Gastrocnemius medialis (tissue), 4 donors: Measurements from ENCODE around the gene PRKN. TPM values are rescaled to one million over a fixed set of nuclear protein-coding genes. Genes with fewer than 3 reads are reported as not detected.

Source experiments
- ATAC-seq, 2 donors: fragments of 150-250 bp; one replicate each; pipeline ENCODE4 v1.9.1; 2016
- DNase-seq, 2 donors: peaks; one replicate each; pipeline ENCODE4 v3.0.0-alpha.2; 2019
- H3K27ac ChIP-seq, 4 donors: fragments of 200-600 bp; sonication (generic); 1 replicate in 1 of 4; 2 replicates in 3 of 4; pipeline ENCODE4 v1.5.1; 2016 to 2018; ENCODE audit warnings: mild to moderate bottlenecking in 2 of 4, moderate library complexity in 1 of 4
- H3K27me3 ChIP-seq, 3 donors: fragments of 200-600 bp; sonication (generic) in 2 of 3; 1 replicate in 1 of 3; 2 replicates in 2 of 3; pipeline versions ENCODE4 v1.5.1 to v1.6.0; 2016 to 2019; ENCODE audit warnings: mild to moderate bottlenecking in 1 of 3, moderate library complexity in 1 of 3
- H3K36me3 ChIP-seq, 2 donors: fragments of 200-600 bp; sonication (generic) in 1 of 2; one replicate each; pipeline ENCODE4 v1.5.1; 2017 to 2018
- H3K4me1 ChIP-seq, 2 donors: fragments of 200-600 bp; sonication (generic) in 1 of 2; one replicate each; pipeline ENCODE4 v1.5.1; 2016 to 2017; ENCODE audit warnings: mild to moderate bottlenecking in 2 of 2
- H3K4me3 ChIP-seq, 4 donors: fragments of 200-600 bp; sonication (generic) in 3 of 4; 1 replicate in 1 of 4; 2 replicates in 3 of 4; pipeline ENCODE4 v1.5.1; 2016 to 2019; ENCODE audit warnings: mild to moderate bottlenecking in 2 of 4
- H3K9me3 ChIP-seq, 3 donors: fragments of 200-600 bp; sonication (generic) in 2 of 3; 1 replicate in 1 of 3; 2 replicates in 2 of 3; pipeline ENCODE4 v1.5.1; 2016 to 2019
- CTCF ChIP-seq, 5 experiments: fragments of 450-650 bp in 3 of 5; fragments of 200-600 bp in 2 of 5; sonication (generic) in 2 of 5; IDR thresholded peaks in 4 of 5; conservative IDR thresholded peaks in 1 of 5; 1 replicate in 4 of 5; 2 replicates in 1 of 5; pipeline ENCODE4 v1.5.1; 2016 to 2019; ENCODE audit warnings: antibody characterized with exemption in 5 of 5, mild to moderate bottlenecking in 3 of 5, moderate library complexity in 3 of 5
- POLR2A ChIP-seq, 2 donors: fragments of 450-650 bp; IDR thresholded peaks; one replicate each; pipeline ENCODE4 v1.6.1; 2017; ENCODE audit warnings: antibody characterized with exemption in 2 of 2, mild to moderate bottlenecking in 2 of 2, moderate library complexity in 2 of 2
- in situ Hi-C, 4 donors: fragments of 200-750 bp; cut with MboI; loops; one replicate each; pipeline versions ENCODE4 v1.15.0 to v1.8.0; 2017; ENCODE audit warnings: low sequenced_read_pairs in 4 of 4
- intact Hi-C: fragments of 100-400 bp; cut with DNase I; formaldehyde crosslinking; loops from one replicate; pipeline ENCODE4 v1.15.1; 2023; ENCODE audit warnings: low total_unique reads
- total RNA-seq, 4 donors: library from RNA; depleted of rRNA; stranded (reverse); fragments of >200 nt; gene quantifications; one replicate each; pipeline versions ENCODE4 v1.1.0 to v1.2.3, GENCODE V29; 2016

Gene PRKN
- total RNA-seq, 4 donors from 2014 or later: 8.4 to 21.6 (median 13.7) TPM

GRCh38 chr6:162690158-162690557 lies 37.4 kb downstream of the PRKN start:
- intact Hi-C loops (no loop called here), in situ Hi-C loops (no loop called here)
- no peak overlapping the region for H3K27ac ChIP-seq
- ATAC-seq: no peak
- H3K27me3 ChIP-seq: no peaks in the 10 kb centered on the region
- no peak overlapping the region for H3K4me3 ChIP-seq
- no peaks in the 10 kb centered on the region for H3K36me3 ChIP-seq
- TF ChIP-seq POLR2A (IDR thresholded peaks at IDR 0.05) (no peak), CTCF (IDR thresholded peaks at IDR 0.05 in 4 of 5, conservative IDR thresholded peaks at IDR 0.05 in 1 of 5) (no peak)
- H3K4me1 ChIP-seq: peaks cover 8 to 12% of the 10 kb centered on the region in 2 donors
- no peaks in the 10 kb centered on the region for H3K9me3 ChIP-seq
- DNase-seq: no peak

- DNase-seq (no peak), ATAC-seq (no peak)
- in situ Hi-C loops: no loop called here
- Histone ChIP-seq H3K27ac (no peak overlapping the region), H3K9me3 (no peaks in the 10 kb centered on the region), H3K4me3 (no peak overlapping the region), H3K4me1 (peaks cover 8 to 12% of the 10 kb centered on the region in 2 donors), H3K36me3 (no peaks in the 10 kb centered on the region), H3K27me3 (no peaks in the 10 kb centered on the region)
- TF ChIP-seq CTCF (IDR thresholded peaks at IDR 0.05 in 4 of 5, conservative IDR thresholded peaks at IDR 0.05 in 1 of 5) (no peak), POLR2A (IDR thresholded peaks at IDR 0.05) (no peak)
- intact Hi-C loops: no loop called here
Measured at GRCh38 chr6:162688751-162689345, 38.7 kb downstream of the PRKN start.

GRCh38 chr6:162685586-162685985 lies 42.0 kb downstream of the PRKN start:
- Histone ChIP-seq H3K9me3 (no peaks in the 10 kb centered on the region), H3K27me3 (no peaks in the 10 kb centered on the region), H3K36me3 (no peaks in the 10 kb centered on the region), H3K4me3 (no peak overlapping the region), H3K4me1 (peaks cover 8 to 17% of the 10 kb centered on the region in 2 donors), H3K27ac (no peak overlapping the region)
- TF ChIP-seq POLR2A (IDR thresholded peaks at IDR 0.05) (no peak), CTCF (IDR thresholded peaks at IDR 0.05 in 4 of 5, conservative IDR thresholded peaks at IDR 0.05 in 1 of 5) (no peak)
- DNase-seq (no peak), ATAC-seq (no peak)
- in situ Hi-C loops (no loop called here), intact Hi-C loops (no loop called here)

- no peak overlapping the region for H3K4me3 ChIP-seq
- no peak for ATAC-seq
- no peak for DNase-seq
- no peaks in the 10 kb centered on the region for H3K36me3 ChIP-seq
- H3K4me1 ChIP-seq: peaks cover 8 to 11% of the 10 kb centered on the region in 2 donors
- no peak overlapping the region for H3K27ac ChIP-seq
- TF ChIP-seq POLR2A (IDR thresholded peaks at IDR 0.05) (no peak), CTCF (IDR thresholded peaks at IDR 0.05 in 4 of 5, conservative IDR thresholded peaks at IDR 0.05 in 1 of 5) (no peak)
- no peaks in the 10 kb centered on the region for H3K27me3 ChIP-seq
- in situ Hi-C loops (no loop called here), intact Hi-C loops (no loop called here)
- H3K9me3 ChIP-seq: no peaks in the 10 kb centered on the region
Measured at GRCh38 chr6:162684961-162685360, 42.6 kb downstream of the PRKN start.

- Histone ChIP-seq H3K27me3 (no peaks in the 10 kb centered on the region), H3K36me3 (no peaks in the 10 kb centered on the region), H3K4me3 (no peak overlapping the region), H3K9me3 (no peaks in the 10 kb centered on the region), H3K27ac (no peak overlapping the region), H3K4me1 (peaks cover 7 to 10% of the 10 kb centered on the region in 2 donors)
- in situ Hi-C loops (no loop called here), intact Hi-C loops (no loop called here)
- TF ChIP-seq POLR2A (IDR thresholded peaks at IDR 0.05) (no peak), CTCF (IDR thresholded peaks at IDR 0.05 in 4 of 5, conservative IDR thresholded peaks at IDR 0.05 in 1 of 5) (no peak)
- DNase-seq: no peak
- no peak for ATAC-seq
Measured at GRCh38 chr6:162684052-162684451, 43.5 kb downstream of the PRKN start.
